Measurements from ENCODE around the gene USP43.

GRCh38 chr17:9702482-9702881, 57.2 kb downstream of the USP43 start:
- TF ChIP-seq CTCF (IDR thresholded peaks at IDR 0.05 in 4 of 5, conservative IDR thresholded peaks at IDR 0.05 in 1 of 5) (no peak), POLR2A (IDR thresholded peaks at IDR 0.05) (no peak)
